GM13976 (cell line): ENCODE measurements around the gene PIAS2.
"Not testable (repeated sequence)": the region's sequence is repeated elsewhere in the genome, so short reads cannot be mapped to it uniquely, and the experiment has no call there.

Experiments
- DNase-seq: peaks from one replicate; pipeline ENCODE4 v3.0.0; 2012; ENCODE audit warnings: low spot score
- in situ Hi-C: fragments of 300-500 bp; cut with MboI; formaldehyde crosslinking; loops from one replicate; pipeline ENCODE4 v1.12.0; 2022; ENCODE audit warnings: low sequenced_read_pairs, mixed read lengths, inconsistent platforms; ENCODE audit not compliant: unreplicated experiment
- TF ChIP-seq, protein P1 (sequence below): IDR thresholded peaks from 2 replicates; pipeline ENCODE4 v1.5.1; 2012; ENCODE audit warnings: borderline replicate concordance, mild to moderate bottlenecking; ENCODE audit not compliant: insufficient read depth; ENCODE audit errors: extremely low read depth, missing control alignments, control extremely low read depth

PIAS2 gene

DNA sequence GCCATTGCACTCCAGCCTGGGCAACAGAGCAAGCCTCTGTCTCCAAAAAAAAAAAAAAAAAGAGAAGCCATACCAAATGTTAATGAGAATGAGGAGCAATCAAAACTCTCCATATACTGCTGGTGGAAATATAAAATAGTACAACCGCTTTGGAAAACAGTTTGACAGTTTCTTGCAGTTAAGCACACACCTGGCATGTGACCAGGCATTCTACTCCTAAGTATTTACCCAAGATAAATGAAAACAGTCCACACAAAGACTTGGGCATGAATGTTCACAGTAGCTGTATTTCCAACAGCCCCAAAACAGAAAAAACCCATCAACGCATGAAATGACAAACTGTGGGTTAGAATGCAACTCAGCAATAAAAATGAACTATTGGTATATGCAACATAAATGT is 84.5 kb downstream of the PIAS2 start:
- in situ Hi-C loops, result no loop called here
- TF ChIP-seq, protein P1, sequence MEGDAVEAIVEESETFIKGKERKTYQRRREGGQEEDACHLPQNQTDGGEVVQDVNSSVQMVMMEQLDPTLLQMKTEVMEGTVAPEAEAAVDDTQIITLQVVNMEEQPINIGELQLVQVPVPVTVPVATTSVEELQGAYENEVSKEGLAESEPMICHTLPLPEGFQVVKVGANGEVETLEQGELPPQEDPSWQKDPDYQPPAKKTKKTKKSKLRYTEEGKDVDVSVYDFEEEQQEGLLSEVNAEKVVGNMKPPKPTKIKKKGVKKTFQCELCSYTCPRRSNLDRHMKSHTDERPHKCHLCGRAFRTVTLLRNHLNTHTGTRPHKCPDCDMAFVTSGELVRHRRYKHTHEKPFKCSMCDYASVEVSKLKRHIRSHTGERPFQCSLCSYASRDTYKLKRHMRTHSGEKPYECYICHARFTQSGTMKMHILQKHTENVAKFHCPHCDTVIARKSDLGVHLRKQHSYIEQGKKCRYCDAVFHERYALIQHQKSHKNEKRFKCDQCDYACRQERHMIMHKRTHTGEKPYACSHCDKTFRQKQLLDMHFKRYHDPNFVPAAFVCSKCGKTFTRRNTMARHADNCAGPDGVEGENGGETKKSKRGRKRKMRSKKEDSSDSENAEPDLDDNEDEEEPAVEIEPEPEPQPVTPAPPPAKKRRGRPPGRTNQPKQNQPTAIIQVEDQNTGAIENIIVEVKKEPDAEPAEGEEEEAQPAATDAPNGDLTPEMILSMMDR, result no peak
- no peak for DNase-seq

DNA sequence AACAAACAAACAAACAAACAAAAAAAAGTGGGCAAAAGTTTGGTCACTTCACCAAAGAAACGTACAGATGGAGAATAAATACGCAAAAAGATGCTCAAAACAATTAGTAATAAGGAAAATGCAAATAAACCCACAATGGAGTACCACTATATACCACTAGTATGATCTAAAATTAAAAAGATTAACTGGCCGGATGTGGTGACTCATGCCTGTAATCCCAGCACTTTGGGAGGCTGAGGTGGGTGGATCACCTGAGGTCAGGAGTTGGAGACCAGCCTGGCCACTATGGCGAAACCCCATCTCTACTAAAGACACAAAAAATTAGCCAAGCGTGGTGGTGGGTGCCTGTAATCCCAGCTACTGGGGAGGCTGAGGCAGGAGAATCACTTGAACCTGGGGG is 84.9 kb downstream of the PIAS2 start:
- in situ Hi-C loops, DNase-seq: not testable (repeated sequence)

DNA sequence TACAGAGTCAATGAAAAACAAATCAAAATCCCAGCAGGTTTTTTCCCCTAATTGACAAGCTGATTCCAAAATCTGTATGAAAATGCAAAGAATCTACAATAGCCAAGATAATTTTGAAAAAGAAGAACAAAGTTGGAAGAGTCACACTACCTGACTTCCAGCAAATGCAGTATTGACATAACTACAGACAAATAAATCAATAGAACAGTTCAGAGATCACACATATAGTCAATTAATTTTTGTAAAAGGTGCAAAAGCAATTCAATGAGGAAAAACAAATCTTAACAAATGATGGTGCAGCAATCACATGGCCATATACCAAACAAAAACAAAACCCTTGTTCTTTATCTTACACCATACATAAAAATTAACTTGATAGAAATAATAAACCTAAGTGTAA is 85.9 kb downstream of the PIAS2 start:
- TF ChIP-seq, protein P1, result no peak
- DNase-seq, result no peak
- in situ Hi-C loops, result no loop called here

DNA sequence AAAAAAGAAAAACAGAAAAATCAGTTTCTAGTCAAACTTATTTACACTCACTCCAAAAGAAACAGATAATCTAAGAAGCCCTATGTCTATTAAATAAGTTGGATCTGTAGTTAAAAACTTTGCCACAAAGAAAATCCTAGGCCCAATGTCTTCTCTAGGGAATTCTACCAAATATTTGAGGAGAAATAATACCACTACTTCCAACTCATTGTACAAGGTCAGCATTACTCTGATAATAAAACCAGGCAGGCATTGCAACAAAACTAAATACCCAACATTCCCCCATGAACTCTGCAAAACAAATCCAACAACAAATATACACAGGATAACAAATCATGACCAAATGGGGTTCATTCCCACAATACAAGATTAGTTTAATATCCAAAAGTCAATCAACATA is 86.7 kb downstream of the PIAS2 start:
- TF ChIP-seq, protein P1, result no peak
- DNase-seq, result no peak
- in situ Hi-C loops, result no loop called here

DNA sequence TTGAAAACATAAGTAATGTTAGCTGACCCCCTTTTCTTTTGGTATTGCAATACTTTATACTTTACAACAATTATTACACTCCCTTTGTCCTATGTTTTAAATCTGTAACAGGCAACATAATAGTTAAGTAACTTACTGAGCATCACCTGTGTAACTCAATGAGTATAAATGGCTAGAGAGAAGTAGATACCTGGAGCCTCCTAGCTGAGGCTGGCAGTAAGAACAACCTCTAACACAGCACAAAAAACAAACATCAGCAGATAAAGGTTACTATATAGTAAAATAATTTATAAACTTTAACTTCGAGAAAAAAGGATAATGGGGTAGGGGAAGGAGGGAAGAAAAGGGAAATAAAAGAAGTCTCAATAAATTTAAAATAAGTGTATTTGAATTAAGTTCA is 87.4 kb downstream of the PIAS2 start:
- TF ChIP-seq, protein P1, result no peak
- DNase-seq, result no peak
- in situ Hi-C loops, result no loop called here

DNA sequence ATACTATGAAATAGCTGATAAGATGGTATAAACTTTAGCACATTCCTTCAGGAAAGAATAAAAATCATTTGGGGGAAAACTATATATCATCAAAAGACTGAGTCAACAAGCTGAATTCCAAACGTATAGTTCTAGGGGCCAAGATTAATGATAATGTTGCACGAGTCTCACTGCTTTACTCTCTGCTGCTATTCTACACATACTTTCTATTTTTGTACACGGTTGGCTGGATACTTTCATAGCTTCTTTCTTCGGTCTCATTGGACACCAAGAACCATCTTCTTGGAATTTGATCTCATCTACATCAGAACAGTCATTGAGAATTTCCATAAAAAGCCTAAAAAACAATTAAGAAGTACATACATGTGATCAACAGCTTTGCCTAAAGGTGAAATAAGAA is 87.8 kb downstream of the PIAS2 start:
- no peak for DNase-seq
- in situ Hi-C loops, result no loop called here
- TF ChIP-seq, protein P1, result no peak

DNA sequence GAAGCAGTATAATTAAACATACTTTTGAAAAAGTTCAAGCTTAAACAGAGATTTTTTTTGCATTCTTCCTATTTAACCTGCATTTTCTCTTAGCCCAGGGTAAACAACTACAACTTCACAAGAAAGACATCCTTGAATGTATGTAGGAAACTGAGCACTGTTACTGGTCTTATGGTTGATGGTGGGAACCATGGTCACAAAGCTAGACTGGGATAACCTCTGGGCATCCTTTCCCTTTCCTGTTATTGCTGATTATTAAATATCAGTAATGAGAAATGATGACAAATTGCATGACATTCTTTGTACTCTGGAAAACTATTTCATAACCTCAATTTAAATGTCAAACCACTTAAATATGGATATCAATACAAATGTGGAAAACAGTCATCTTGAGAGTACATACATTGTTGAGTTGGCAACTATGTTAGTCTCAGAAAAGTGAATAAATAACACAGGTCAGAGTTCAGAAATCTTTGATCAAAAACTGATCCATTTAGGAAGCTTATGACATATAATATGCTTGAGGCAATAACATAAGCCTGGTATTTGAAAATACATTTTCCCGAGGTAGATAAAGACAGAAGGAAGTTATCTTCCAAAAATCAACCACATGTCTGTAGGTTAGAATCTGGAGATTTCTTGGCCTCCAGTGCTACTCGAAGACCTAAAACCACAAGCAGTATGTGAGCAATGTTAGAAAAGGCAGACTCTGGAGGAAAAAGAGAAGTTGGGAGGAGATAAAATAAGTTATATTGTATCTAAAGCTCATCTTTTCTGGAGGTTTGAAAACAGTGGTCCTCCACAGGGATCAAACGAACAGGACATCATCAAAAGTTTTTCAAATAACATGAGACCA is 95.2 kb downstream of the PIAS2 start:
- in situ Hi-C loops, result no loop called here
- TF ChIP-seq, protein P1, result no peak
- no peak for DNase-seq
